SW 1271 (cell line): ENCODE measurements around the gene TNNT3.
"Not testable (repeated sequence)": the region's sequence is repeated elsewhere in the genome, so short reads cannot be mapped to it uniquely, and the experiment has no call there.

ENCODE experiments used
- DNase-seq, 2 experiments: peaks; one replicate each; lab custom pipeline; 2025; lab: John Stamatoyannopoulos, UW

Gene TNNT3

GRCh38 chr11:1881442-1882264 is 37.9 kb upstream of the TNNT3 start:
- no peak for DNase-seq

- DNase-seq = peak; percentile 26 to 42
Measured at GRCh38 chr11:1882265-1883238, 37.0 kb upstream of the TNNT3 start.

- no peak for DNase-seq
Measured at GRCh38 chr11:1883346-1884302, 35.9 kb upstream of the TNNT3 start.

- no peak for DNase-seq
Measured at GRCh38 chr11:1884303-1884700, 35.2 kb upstream of the TNNT3 start.

- not testable (repeated sequence) for DNase-seq
Measured at GRCh38 chr11:1886551-1886950, 33.0 kb upstream of the TNNT3 start.

GRCh38 chr11:1887451-1888346 is 31.8 kb upstream of the TNNT3 start:
- no peak for DNase-seq

GRCh38 chr11:1888347-1888753 is 31.2 kb upstream of the TNNT3 start:
- no peak for DNase-seq

- no peak for DNase-seq
Measured at GRCh38 chr11:1888811-1889210, 30.7 kb upstream of the TNNT3 start.

GRCh38 chr11:1889224-1889930 is 30.1 kb upstream of the TNNT3 start:
- DNase-seq = no peak

GRCh38 chr11:1889941-1890855 is 29.3 kb upstream of the TNNT3 start:
- DNase-seq = no peak

- DNase-seq = no peak
Measured at GRCh38 chr11:1890856-1891830, 28.4 kb upstream of the TNNT3 start.

- no peak for DNase-seq
Measured at GRCh38 chr11:1891831-1892115, 27.7 kb upstream of the TNNT3 start, which contains the start of gene PRR33. PRR33 (minus strand) TSS chr11:1891895; CDS start chr11:1890584, 1,311 bp downstream.

GRCh38 chr11:1892116-1892515 is 27.4 kb upstream of the TNNT3 start:
- DNase-seq = no peak

GRCh38 chr11:1892558-1892957 is 26.9 kb upstream of the TNNT3 start:
- DNase-seq = no peak

GRCh38 chr11:1893581-1894359 is 25.7 kb upstream of the TNNT3 start:
- DNase-seq = no peak

GRCh38 chr11:1894759-1895158 is 24.7 kb upstream of the TNNT3 start:
- no peak for DNase-seq

- DNase-seq = no peak
Measured at GRCh38 chr11:1896468-1896867, 23.0 kb upstream of the TNNT3 start.
